ENCODE results near the gene SDF4.

The SDF4 gene

DNA sequence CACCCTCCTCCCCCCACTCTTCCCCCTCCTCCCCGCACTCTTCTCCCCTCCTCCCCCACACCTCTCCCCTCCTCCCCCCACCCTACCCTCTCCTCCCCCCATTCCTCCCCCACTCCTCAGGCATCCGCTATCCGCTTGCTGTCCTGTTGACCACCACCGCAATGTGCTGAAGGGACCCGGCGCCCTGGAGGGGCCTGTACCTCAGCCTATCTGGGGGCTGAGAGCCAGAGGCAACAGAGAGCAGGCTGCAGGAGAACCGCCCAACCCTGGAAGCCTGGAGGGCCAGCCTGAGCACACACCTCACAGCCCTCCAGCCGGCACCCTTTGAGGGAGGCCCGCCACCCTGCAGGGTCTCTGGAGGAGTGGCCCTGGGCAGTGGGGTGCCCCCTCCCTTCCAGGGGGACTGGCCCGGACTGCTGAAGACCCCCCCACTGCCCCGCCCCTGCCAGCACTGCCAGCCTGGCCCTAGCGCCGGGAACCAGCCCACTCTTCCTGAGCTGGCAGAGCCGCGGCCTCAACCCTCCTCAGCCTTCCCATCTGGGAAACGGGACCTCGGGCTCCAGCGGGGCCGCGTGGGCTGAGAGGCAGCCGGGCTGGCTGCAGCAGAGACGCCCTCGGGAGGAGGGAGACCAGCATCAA lies 13.5 kb upstream of the SDF4 start:
- Histone ChIP-seq H3K4me3 (ENCODE audit: low read depth, low read length) (no peak overlapping the region), H2AFZ (ENCODE audit: insufficient read depth, low read length, poor library complexity) (no peak overlapping the region), H2BK5ac (ENCODE audit: low read depth, low read length, poor library complexity) (no peak overlapping the region), H3K4me2 (ENCODE audit: low read length) (no peak overlapping the region), H3K79me2 (ENCODE audit: control insufficient read depth, insufficient read depth, low read length, poor library complexity) (no peaks in the 10 kb centered on the region), H3K23ac (ENCODE audit: low read length) (no peak overlapping the region), H2BK120ac (ENCODE audit: insufficient read depth, low read length, poor library complexity) (no peak overlapping the region), H3K27ac (ENCODE audit: low read depth, low read length) (no peak overlapping the region), H4K91ac (ENCODE audit: low read depth, low read length) (no peak overlapping the region), H3K4me1 (ENCODE audit: control insufficient read depth in 1 of 2, insufficient read depth in 2 of 2, low read length in 2 of 2) (peaks cover 5 to 7% of the 10 kb centered on the region in 2 experiments), H4K8ac (ENCODE audit: low read depth, low read length) (no peak overlapping the region), H3K9me3 (ENCODE audit: insufficient read depth, low read depth, low read length) (peaks cover 2% of the 10 kb centered on the region), H3K9ac (ENCODE audit: low read length) (no peak overlapping the region), H2AK5ac (ENCODE audit: low read length) (no peak overlapping the region), H3K79me1 (ENCODE audit: low read length) (peaks cover 3% of the 10 kb centered on the region), H4K12ac (ENCODE audit: low read depth, low read length) (no peak overlapping the region), H3K4ac (ENCODE audit: low read depth, low read length) (no peak overlapping the region), H3K14ac (ENCODE audit: low read length) (no peak overlapping the region), H2BK12ac (ENCODE audit: low read length) (no peak overlapping the region), H3K36me3 (ENCODE audit: control insufficient read depth in 1 of 2, insufficient read depth in 2 of 2, low read length in 2 of 2) (peaks cover 1 to 6% of the 10 kb centered on the region in 2 experiments), H3K27me3 (ENCODE audit: insufficient read depth, low read length) (peaks cover 5% of the 10 kb centered on the region), H3K18ac (ENCODE audit: low read length) (no peak overlapping the region)
- 57% methylated on average over 1 of the region's 23 CpGs for WGBS (ENCODE audit: extremely low coverage, insufficient coverage, insufficient read length)
- no peak for DNase-seq

DNA sequence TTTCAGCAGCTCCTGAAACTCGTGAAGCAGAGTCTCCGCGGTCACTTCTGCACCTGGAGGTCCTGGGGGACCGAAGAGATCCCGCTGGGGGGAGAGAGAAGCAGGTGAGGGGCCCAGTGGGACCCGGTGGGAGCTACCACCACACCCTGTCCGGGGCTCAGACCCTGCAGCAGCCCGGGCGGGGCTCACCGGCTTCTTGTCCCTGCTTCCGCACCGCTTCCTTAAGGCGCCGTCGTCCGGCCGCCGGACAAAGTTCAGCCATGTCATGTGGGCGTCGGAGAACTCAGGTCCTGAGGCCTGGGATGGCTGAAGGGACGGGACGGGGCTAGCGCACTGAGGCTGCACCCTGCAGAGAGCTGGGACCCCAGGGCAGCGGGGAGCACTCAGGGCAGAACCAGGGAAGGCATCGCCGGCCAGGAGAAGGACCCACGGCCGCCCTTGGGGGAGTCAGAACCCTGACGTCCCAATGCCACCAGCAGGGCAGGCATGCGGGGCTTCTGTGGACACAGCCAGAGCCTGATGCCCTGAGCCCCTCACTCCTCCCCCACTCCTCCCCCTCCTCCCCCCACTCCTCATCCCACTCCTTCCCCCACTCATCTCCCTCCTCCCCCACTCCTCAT lies 12.5 kb upstream of the SDF4 start:
- H3K79me2 ChIP-seq (ENCODE audit: control insufficient read depth, insufficient read depth, low read length, poor library complexity): no peaks in the 10 kb centered on the region
- H2BK120ac ChIP-seq (ENCODE audit: insufficient read depth, low read length, poor library complexity): no peak overlapping the region
- no peak overlapping the region for H2BK12ac ChIP-seq (ENCODE audit: low read length)
- H2AK5ac ChIP-seq (ENCODE audit: low read length): no peak overlapping the region
- peak in 1 of 2 donors; percentile 51 for DNase-seq
- no peak overlapping the region for H3K4me3 ChIP-seq (ENCODE audit: low read depth, low read length)
- no peak overlapping the region for H3K9ac ChIP-seq (ENCODE audit: low read length)
- peaks cover 7 to 10% of the 10 kb centered on the region in 2 experiments for H3K4me1 ChIP-seq (ENCODE audit: control insufficient read depth in 1 of 2, insufficient read depth in 2 of 2, low read length in 2 of 2)
- H3K36me3 ChIP-seq (ENCODE audit: control insufficient read depth in 1 of 2, insufficient read depth in 2 of 2, low read length in 2 of 2): peaks cover 0 to 6% of the 10 kb centered on the region in 2 experiments
- WGBS (ENCODE audit: extremely low coverage, insufficient coverage, insufficient read length): no CpG with 5 or more reads among the region's 30 CpGs
- H3K9me3 ChIP-seq (ENCODE audit: insufficient read depth, low read depth, low read length): peaks cover 2% of the 10 kb centered on the region
- H2AFZ ChIP-seq (ENCODE audit: insufficient read depth, low read length, poor library complexity): no peak overlapping the region
- no peak overlapping the region for H4K8ac ChIP-seq (ENCODE audit: low read depth, low read length)
- no peak overlapping the region for H3K4ac ChIP-seq (ENCODE audit: low read depth, low read length)
- no peak overlapping the region for H4K12ac ChIP-seq (ENCODE audit: low read depth, low read length)
- H3K4me2 ChIP-seq (ENCODE audit: low read length): no peak overlapping the region
- H3K23ac ChIP-seq (ENCODE audit: low read length): no peak overlapping the region
- H3K79me1 ChIP-seq (ENCODE audit: low read length): peaks cover 3% of the 10 kb centered on the region
- peaks cover 5% of the 10 kb centered on the region for H3K27me3 ChIP-seq (ENCODE audit: insufficient read depth, low read length)
- H3K27ac ChIP-seq (ENCODE audit: low read depth, low read length): no peak overlapping the region
- H3K18ac ChIP-seq (ENCODE audit: low read length): no peak overlapping the region
- no peak overlapping the region for H2BK5ac ChIP-seq (ENCODE audit: low read depth, low read length, poor library complexity)
- H3K14ac ChIP-seq (ENCODE audit: low read length): no peak overlapping the region
- H4K91ac ChIP-seq (ENCODE audit: low read depth, low read length): no peak overlapping the region

DNA sequence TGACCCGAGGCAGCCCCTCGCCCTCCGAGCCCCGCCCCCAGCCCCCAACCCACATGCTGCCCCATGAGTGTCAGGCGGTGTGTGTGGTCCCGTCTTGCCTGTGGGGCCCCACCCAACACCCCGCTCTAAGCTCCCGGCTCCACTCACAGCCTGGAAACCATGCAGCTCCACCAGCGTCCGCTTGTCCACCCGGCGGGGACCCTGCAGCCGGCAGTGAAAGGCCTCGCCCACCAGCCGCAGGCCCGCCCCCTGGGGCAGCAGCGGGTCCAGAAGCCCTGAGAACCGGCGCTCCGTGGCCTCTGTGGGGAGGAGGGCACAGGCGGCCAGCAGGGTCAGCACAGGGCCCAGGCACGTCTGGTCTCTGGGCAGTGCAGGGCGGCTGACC lies 12.0 kb upstream of the SDF4 start:
- DNase-seq: peak in 1 of 2 donors; percentile 4
- H4K12ac ChIP-seq (ENCODE audit: low read depth, low read length): no peak overlapping the region
- peaks cover 2% of the 10 kb centered on the region for H3K9me3 ChIP-seq (ENCODE audit: insufficient read depth, low read depth, low read length)
- H3K27me3 ChIP-seq (ENCODE audit: insufficient read depth, low read length): peaks cover 5% of the 10 kb centered on the region
- H2BK12ac ChIP-seq (ENCODE audit: low read length): no peak overlapping the region
- no peak overlapping the region for H2BK5ac ChIP-seq (ENCODE audit: low read depth, low read length, poor library complexity)
- H3K23ac ChIP-seq (ENCODE audit: low read length): no peak overlapping the region
- H3K27ac ChIP-seq (ENCODE audit: low read depth, low read length): no peak overlapping the region
- H3K4me3 ChIP-seq (ENCODE audit: low read depth, low read length): no peak overlapping the region
- H4K8ac ChIP-seq (ENCODE audit: low read depth, low read length): no peak overlapping the region
- no CpG with 5 or more reads among the region's 23 CpGs for WGBS (ENCODE audit: extremely low coverage, insufficient coverage, insufficient read length)
- no peak overlapping the region for H2AK5ac ChIP-seq (ENCODE audit: low read length)
- H2BK120ac ChIP-seq (ENCODE audit: insufficient read depth, low read length, poor library complexity): no peak overlapping the region
- no peak overlapping the region for H3K4ac ChIP-seq (ENCODE audit: low read depth, low read length)
- no peaks in the 10 kb centered on the region for H3K79me2 ChIP-seq (ENCODE audit: control insufficient read depth, insufficient read depth, low read length, poor library complexity)
- no peak overlapping the region for H3K9ac ChIP-seq (ENCODE audit: low read length)
- H3K18ac ChIP-seq (ENCODE audit: low read length): no peak overlapping the region
- H3K79me1 ChIP-seq (ENCODE audit: low read length): peaks cover 3% of the 10 kb centered on the region
- no peak overlapping the region for H2AFZ ChIP-seq (ENCODE audit: insufficient read depth, low read length, poor library complexity)
- H3K14ac ChIP-seq (ENCODE audit: low read length): no peak overlapping the region
- H3K4me1 ChIP-seq (ENCODE audit: control insufficient read depth in 1 of 2, insufficient read depth in 2 of 2, low read length in 2 of 2): peaks cover 7 to 14% of the 10 kb centered on the region in 2 experiments
- no peak overlapping the region for H3K4me2 ChIP-seq (ENCODE audit: low read length)
- H3K36me3 ChIP-seq (ENCODE audit: control insufficient read depth in 1 of 2, insufficient read depth in 2 of 2, low read length in 2 of 2): peaks cover 0 to 6% of the 10 kb centered on the region in 2 experiments
- no peak overlapping the region for H4K91ac ChIP-seq (ENCODE audit: low read depth, low read length)

DNA sequence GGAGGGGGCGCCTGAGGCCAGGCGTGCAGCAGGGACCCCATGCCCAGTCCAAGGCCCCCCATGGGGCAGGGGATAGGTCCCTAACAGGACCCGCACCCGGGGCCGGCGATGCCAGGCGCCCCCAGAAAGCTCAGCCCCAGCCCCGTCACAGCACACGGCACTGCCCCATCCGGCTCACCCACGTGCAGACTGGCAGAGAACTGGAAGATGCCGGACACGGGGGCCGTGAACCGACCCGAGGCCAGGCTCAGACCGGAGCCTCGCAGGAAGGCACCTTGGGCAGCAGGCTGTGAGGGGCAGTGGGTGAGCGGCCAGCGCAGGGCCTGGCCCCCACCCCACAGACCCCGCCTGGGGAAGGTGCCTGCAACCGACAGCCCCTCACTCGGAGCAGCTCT lies 11.5 kb upstream of the SDF4 start:
- H2AFZ ChIP-seq (ENCODE audit: insufficient read depth, low read length, poor library complexity): no peak overlapping the region
- no CpG with 5 or more reads among the region's 23 CpGs for WGBS (ENCODE audit: extremely low coverage, insufficient coverage, insufficient read length)
- no peak overlapping the region for H4K8ac ChIP-seq (ENCODE audit: low read depth, low read length)
- no peak overlapping the region for H3K23ac ChIP-seq (ENCODE audit: low read length)
- H3K36me3 ChIP-seq (ENCODE audit: control insufficient read depth in 1 of 2, insufficient read depth in 2 of 2, low read length in 2 of 2): peaks cover 0 to 6% of the 10 kb centered on the region in 2 experiments
- peaks cover 7 to 18% of the 10 kb centered on the region in 2 experiments for H3K4me1 ChIP-seq (ENCODE audit: control insufficient read depth in 1 of 2, insufficient read depth in 2 of 2, low read length in 2 of 2)
- H4K91ac ChIP-seq (ENCODE audit: low read depth, low read length): no peak overlapping the region
- no peak overlapping the region for H4K12ac ChIP-seq (ENCODE audit: low read depth, low read length)
- peaks cover 5% of the 10 kb centered on the region for H3K27me3 ChIP-seq (ENCODE audit: insufficient read depth, low read length)
- H3K9ac ChIP-seq (ENCODE audit: low read length): no peak overlapping the region
- no peak overlapping the region for H3K14ac ChIP-seq (ENCODE audit: low read length)
- no peaks in the 10 kb centered on the region for H3K79me2 ChIP-seq (ENCODE audit: control insufficient read depth, insufficient read depth, low read length, poor library complexity)
- no peak overlapping the region for H3K18ac ChIP-seq (ENCODE audit: low read length)
- peaks cover 2% of the 10 kb centered on the region for H3K9me3 ChIP-seq (ENCODE audit: insufficient read depth, low read depth, low read length)
- no peak overlapping the region for H3K4me2 ChIP-seq (ENCODE audit: low read length)
- no peak overlapping the region for H2BK5ac ChIP-seq (ENCODE audit: low read depth, low read length, poor library complexity)
- H3K79me1 ChIP-seq (ENCODE audit: low read length): peaks cover 5% of the 10 kb centered on the region
- no peak overlapping the region for H2BK120ac ChIP-seq (ENCODE audit: insufficient read depth, low read length, poor library complexity)
- no peak overlapping the region for H2AK5ac ChIP-seq (ENCODE audit: low read length)
- no peak overlapping the region for H3K27ac ChIP-seq (ENCODE audit: low read depth, low read length)
- H3K4me3 ChIP-seq (ENCODE audit: low read depth, low read length): no peak overlapping the region
- H3K4ac ChIP-seq (ENCODE audit: low read depth, low read length): no peak overlapping the region
- H2BK12ac ChIP-seq (ENCODE audit: low read length): no peak overlapping the region
- no peak for DNase-seq

Data from trophoblast cell (in vitro differentiated cells and primary cell).